HEK293 (cell line): Measurements from ENCODE around the gene SMIM32.

Experiments used
- CTCF ChIA-PET: fragments of 350-600 bp; formaldehyde crosslinking; extraction: SDS; loops from one replicate; lab custom pipeline; 2021; ENCODE audit warnings: antibody characterized with exemption; lab: Yijun Ruan, JAX
- POLR2A ChIA-PET: fragments of 300-600 bp; formaldehyde crosslinking; extraction: SDS; loops from one replicate; lab custom pipeline; 2020; ENCODE audit warnings: antibody characterized with exemption, inconsistent platforms; lab: Yijun Ruan, JAX
- H3K27ac ChIP-seq: fragments of 200-500 bp; sonication (Bioruptor generic); 2 replicates; pipeline ENCODE4 v1.5.1; 2014; ENCODE audit warnings: low read depth, low read length, control low read depth, inconsistent platforms; ENCODE audit errors: extremely low read depth
- H3K36me3 ChIP-seq, 2 experiments: fragments of 200-500 bp in 1 of 2; sonication (Bioruptor generic) in 1 of 2; 1 replicate in 1 of 2; 2 replicates in 1 of 2; pipeline ENCODE4 v1.5.1; 2014 to 2017; ENCODE audit warnings: inconsistent platforms in 2 of 2, low read length in 2 of 2; ENCODE audit not compliant: control insufficient read depth in 2 of 2, insufficient read depth in 1 of 2
- H3K4me1 ChIP-seq: fragments of 200-500 bp; sonication (Bioruptor generic); 2 replicates; pipeline ENCODE4 v1.5.1; 2014; ENCODE audit warnings: mild to moderate bottlenecking, low read length, inconsistent platforms; ENCODE audit not compliant: control insufficient read depth, insufficient read depth
- H3K4me3 ChIP-seq: 2 replicates; pipeline ENCODE4 v1.5.1; 2011; ENCODE audit warnings: low read depth, mild to moderate bottlenecking, control low read depth, low read length, moderate library complexity
- H3K9me3 ChIP-seq: fragments of 200-500 bp; sonication (Bioruptor generic); 2 replicates; pipeline ENCODE4 v1.5.1; 2014; ENCODE audit warnings: low read depth, low read length, inconsistent platforms; ENCODE audit not compliant: control insufficient read depth, insufficient read depth
- FEZF1 ChIP-seq: fragments of 450-650 bp; formaldehyde crosslinking; IDR thresholded peaks from 2 replicates; pipeline ENCODE4 v1.5.1; 2016; ENCODE audit warnings: missing biosample characterization, missing genetic modification characterization
- GLI2 ChIP-seq: fragments of 450-650 bp; formaldehyde crosslinking; IDR thresholded peaks from 2 replicates; pipeline ENCODE4; 2017; ENCODE audit warnings: missing biosample characterization, missing genetic modification characterization, low read depth, borderline replicate concordance
- GLIS2 ChIP-seq: fragments of 450-650 bp; formaldehyde crosslinking; IDR thresholded peaks from 2 replicates; pipeline ENCODE4 v1.5.1; 2016; ENCODE audit warnings: missing biosample characterization, missing genetic modification characterization
- HOXD13 ChIP-seq: sonication (generic); formaldehyde crosslinking; IDR thresholded peaks from 2 replicates; pipeline ENCODE4 v1.8.0; 2022; ENCODE audit warnings: missing genetic modification reagents, borderline replicate concordance
- KLF8 ChIP-seq: fragments of 450-650 bp; formaldehyde crosslinking; IDR thresholded peaks from 2 replicates; pipeline ENCODE4 v1.5.1; 2016; ENCODE audit warnings: missing biosample characterization, missing genetic modification characterization
- PRDM1 ChIP-seq: fragments of 450-650 bp; formaldehyde crosslinking; IDR thresholded peaks from 2 replicates; pipeline ENCODE4; 2016; ENCODE audit warnings: missing biosample characterization, missing genetic modification characterization
- SCRT1 ChIP-seq: fragments of 450-650 bp; formaldehyde crosslinking; IDR thresholded peaks from 2 replicates; pipeline ENCODE4 v1.5.1; 2016; ENCODE audit warnings: missing biosample characterization, missing genetic modification characterization, borderline replicate concordance
- SCRT2 ChIP-seq: fragments of 450-650 bp; formaldehyde crosslinking; IDR thresholded peaks from 2 replicates; pipeline ENCODE4 v1.5.1; 2016; ENCODE audit warnings: missing biosample characterization, missing genetic modification characterization
- TCF7L2 ChIP-seq: IDR thresholded peaks from 2 replicates; pipeline ENCODE4 v1.6.1; 2011; ENCODE audit warnings: low read depth, mild to moderate bottlenecking, inconsistent platforms, low read length, moderate library complexity, borderline replicate concordance
- YY2 ChIP-seq: fragments of 450-650 bp; formaldehyde crosslinking; IDR thresholded peaks from 2 replicates; pipeline ENCODE4 v1.5.1; 2016; ENCODE audit warnings: missing biosample characterization, missing genetic modification characterization
- ZFP37 ChIP-seq: fragments of 450-650 bp; formaldehyde crosslinking; IDR thresholded peaks from 2 replicates; pipeline ENCODE4 v1.5.1; 2016; ENCODE audit warnings: missing biosample characterization, missing genetic modification characterization
- ZNF114 ChIP-seq: fragments of 450-650 bp; formaldehyde crosslinking; IDR thresholded peaks from 2 replicates; pipeline ENCODE4 v1.5.0; 2017; ENCODE audit warnings: missing biosample characterization, missing genetic modification characterization
- ZNF157 ChIP-seq: fragments of 450-650 bp; formaldehyde crosslinking; IDR thresholded peaks from 2 replicates; pipeline ENCODE4 v1.5.1; 2016; ENCODE audit warnings: missing biosample characterization, missing genetic modification characterization
- ZNF174 ChIP-seq: fragments of 450-650 bp; formaldehyde crosslinking; IDR thresholded peaks from 2 replicates; pipeline ENCODE4 v1.5.0; 2017; ENCODE audit warnings: missing biosample characterization, mild to moderate bottlenecking, missing genetic modification characterization
- ZNF18 ChIP-seq: fragments of 450-650 bp; formaldehyde crosslinking; IDR thresholded peaks from 2 replicates; pipeline ENCODE4 v1.5.1; 2016; ENCODE audit warnings: missing biosample characterization, missing genetic modification characterization
- ZNF544 ChIP-seq: fragments of 450-650 bp; formaldehyde crosslinking; IDR thresholded peaks from 2 replicates; pipeline ENCODE4 v1.5.0; 2017; ENCODE audit warnings: missing biosample characterization, missing genetic modification characterization
- ZNF596 ChIP-seq: fragments of 450-650 bp; IDR thresholded peaks from 2 replicates; pipeline ENCODE4 v1.5.0; 2018; ENCODE audit warnings: missing biosample characterization, mild to moderate bottlenecking, missing genetic modification characterization, moderate library complexity
- ZNF600 ChIP-seq: fragments of 450-650 bp; formaldehyde crosslinking; IDR thresholded peaks from 2 replicates; pipeline ENCODE4 v1.5.1; 2016; ENCODE audit warnings: missing biosample characterization, missing genetic modification characterization
- ZNF626 ChIP-seq: fragments of 450-650 bp; sonication (Bioruptor Pico); formaldehyde crosslinking; IDR thresholded peaks from 2 replicates; pipeline ENCODE4 v1.5.1; 2018; ENCODE audit warnings: missing biosample characterization, missing genetic modification characterization, inconsistent platforms
- ZNF629 ChIP-seq: fragments of 450-650 bp; formaldehyde crosslinking; IDR thresholded peaks from 2 replicates; pipeline ENCODE4 v1.5.1; 2017; ENCODE audit warnings: missing biosample characterization, missing genetic modification characterization
- ZNF664 ChIP-seq: fragments of 450-650 bp; formaldehyde crosslinking; IDR thresholded peaks from 2 replicates; pipeline ENCODE4 v1.5.1; 2016; ENCODE audit warnings: missing biosample characterization, missing genetic modification characterization
- TF ChIP-seq, protein P1 (sequence below): fragments of 450-650 bp; formaldehyde crosslinking; IDR thresholded peaks from 2 replicates; pipeline ENCODE4 v1.5.1; 2016; ENCODE audit warnings: missing biosample characterization, missing genetic modification characterization, low read depth
- TF ChIP-seq, protein P2 (sequence below): fragments of 450-650 bp; formaldehyde crosslinking; IDR thresholded peaks from 2 replicates; pipeline ENCODE4 v1.5.1; 2016; ENCODE audit warnings: missing biosample characterization, missing genetic modification characterization

The SMIM32 gene

GRCh38 chr5:136153581-136154236, 39.3 kb downstream of the SMIM32 start (continued):
- TF ChIP-seq, protein P1, sequence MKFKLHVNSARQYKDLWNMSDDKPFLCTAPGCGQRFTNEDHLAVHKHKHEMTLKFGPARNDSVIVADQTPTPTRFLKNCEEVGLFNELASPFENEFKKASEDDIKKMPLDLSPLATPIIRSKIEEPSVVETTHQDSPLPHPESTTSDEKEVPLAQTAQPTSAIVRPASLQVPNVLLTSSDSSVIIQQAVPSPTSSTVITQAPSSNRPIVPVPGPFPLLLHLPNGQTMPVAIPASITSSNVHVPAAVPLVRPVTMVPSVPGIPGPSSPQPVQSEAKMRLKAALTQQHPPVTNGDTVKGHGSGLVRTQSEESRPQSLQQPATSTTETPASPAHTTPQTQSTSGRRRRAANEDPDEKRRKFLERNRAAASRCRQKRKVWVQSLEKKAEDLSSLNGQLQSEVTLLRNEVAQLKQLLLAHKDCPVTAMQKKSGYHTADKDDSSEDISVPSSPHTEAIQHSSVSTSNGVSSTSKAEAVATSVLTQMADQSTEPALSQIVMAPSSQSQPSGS (tag by site-specific recombination) = no peak
- TF ChIP-seq, all 188 proteins: peak for 0

DNA sequence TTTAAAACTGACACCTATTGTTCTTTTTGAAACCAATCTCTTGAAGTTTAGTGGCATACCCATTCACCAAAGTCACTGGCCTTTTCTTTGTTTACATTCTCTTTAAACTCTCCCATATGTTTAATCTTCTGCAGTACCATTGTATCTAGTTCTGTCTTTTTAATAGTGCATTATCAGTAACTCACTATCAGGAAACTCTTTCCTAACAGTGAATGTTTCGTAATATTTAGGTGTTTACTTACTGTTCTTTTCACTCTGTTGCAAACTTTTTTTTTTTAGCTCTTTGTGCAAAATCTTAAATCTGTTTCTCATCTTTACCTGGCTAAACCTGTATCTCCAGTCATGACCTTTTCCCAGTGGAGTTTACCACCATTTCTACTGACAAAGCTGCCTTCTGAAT, 43.1 kb downstream of the SMIM32 start:
- peaks cover 16 to 33% of the 10 kb centered on the region in 2 experiments for H3K36me3 ChIP-seq
- TF ChIP-seq FEZF1 (peak; percentile 30; the same call in 1 of the 2 replicates), PRDM1 (tag by site-specific recombination) (peak; percentile 67), HOXD13 (CRISPR knock-in tag) (no peak)
- TF ChIP-seq, protein P2, sequence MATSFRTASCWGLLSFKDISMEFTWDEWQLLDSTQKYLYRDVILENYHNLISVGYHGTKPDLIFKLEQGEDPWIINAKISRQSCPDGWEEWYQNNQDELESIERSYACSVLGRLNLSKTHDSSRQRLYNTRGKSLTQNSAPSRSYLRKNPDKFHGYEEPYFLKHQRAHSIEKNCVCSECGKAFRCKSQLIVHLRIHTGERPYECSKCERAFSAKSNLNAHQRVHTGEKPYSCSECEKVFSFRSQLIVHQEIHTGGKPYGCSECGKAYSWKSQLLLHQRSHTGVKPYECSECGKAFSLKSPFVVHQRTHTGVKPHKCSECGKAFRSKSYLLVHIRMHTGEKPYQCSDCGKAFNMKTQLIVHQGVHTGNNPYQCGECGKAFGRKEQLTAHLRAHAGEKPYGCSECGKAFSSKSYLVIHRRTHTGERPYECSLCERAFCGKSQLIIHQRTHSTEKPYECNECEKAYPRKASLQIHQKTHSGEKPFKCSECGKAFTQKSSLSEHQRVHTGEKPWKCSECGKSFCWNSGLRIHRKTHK (tag by site-specific recombination) = no peak
- no peak overlapping the region for H3K4me3 ChIP-seq
- ChIA-PET CTCF (interaction anchor here (0.6 kb wide), 1 partner anchor 65 kb away, joined by 3 read pairs; no protein-coding TSS in a partner anchor), POLR2A (interaction anchor here (0.6 kb wide), 1 partner anchor 150 kb away, joined by 3 read pairs; no protein-coding TSS in a partner anchor)
- no peaks in the 10 kb centered on the region for H3K9me3 ChIP-seq
- no peak overlapping the region for H3K27ac ChIP-seq
- H3K4me1 ChIP-seq = peaks cover 35% of the 10 kb centered on the region

GRCh38 chr5:136147632-136148031, 45.3 kb downstream of the SMIM32 start:
- CTCF ChIA-PET = interaction anchor here (0.6 to 2.2 kb wide), 4 partner anchors 10 to 582 kb away, joined by 3 to 9 read pairs (median 5); no protein-coding TSS in a partner anchor
- Histone ChIP-seq H3K27ac (no peak overlapping the region), H3K4me3 (no peak overlapping the region), H3K36me3 (peaks cover 0 to 12% of the 10 kb centered on the region in 2 experiments; a peak in 1 of 3 replicates), H3K4me1 (peaks cover 53% of the 10 kb centered on the region)
- TF ChIP-seq GLI2 (tag by site-specific recombination) (no peak), TCF7L2 (no peak), GLIS2 (tag by site-specific recombination) (no peak), ZNF629 (no peak), SCRT2 (peak; percentile 89), ZNF600 (tag by site-specific recombination) (0 out of 2 replicates have a peak, but pooled peaks have one; percentile 2), ZFP37 (no peak), ZNF157 (tag by site-specific recombination) (no peak), ZNF664 (tag by site-specific recombination) (no peak), SCRT1 (tag by site-specific recombination) (peak; percentile 71; the same call in 1 of the 2 replicates), ZNF626 (tag by site-specific recombination) (no peak)
- TF ChIP-seq, all 188 proteins: peak for 3
- H3K9me3 ChIP-seq = no peaks in the 10 kb centered on the region
- POLR2A ChIA-PET = no interaction called here

DNA sequence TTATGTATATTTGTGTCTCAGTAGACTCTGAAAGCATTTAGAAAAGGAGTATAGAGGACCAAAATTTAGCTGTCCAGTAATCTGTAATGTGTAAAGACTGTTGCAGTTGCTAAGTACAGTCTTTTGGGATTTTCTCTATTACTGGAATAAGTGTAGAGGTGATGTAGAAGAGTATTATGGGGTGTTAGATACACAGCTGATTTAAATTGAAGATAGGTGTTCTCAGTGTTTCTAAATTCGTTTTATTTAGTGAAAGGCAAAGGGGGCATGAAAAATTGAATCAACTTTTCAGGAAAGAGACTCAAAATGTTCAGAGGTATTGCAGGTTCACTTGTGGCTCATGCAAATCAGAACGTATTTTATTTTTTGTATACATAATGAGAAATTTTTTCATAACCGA, 46.8 kb downstream of the SMIM32 start:
- ChIA-PET POLR2A (no interaction called here), CTCF (interaction anchor here (1.0 to 2.0 kb wide), 4 partner anchors 10 to 28 kb away, joined by 3 to 5 read pairs (median 4); no protein-coding TSS in a partner anchor)
- H3K9me3 ChIP-seq = no peaks in the 10 kb centered on the region
- H3K36me3 ChIP-seq = no peaks in the 10 kb centered on the region
- H3K4me1 ChIP-seq = peaks cover 62% of the 10 kb centered on the region
- TF ChIP-seq KLF8 (tag by site-specific recombination) (no peak), YY2 (tag by site-specific recombination) (no peak), ZNF544 (tag by site-specific recombination) (no peak), ZNF174 (tag by site-specific recombination) (no peak), ZNF114 (tag by site-specific recombination) (no peak), ZFP37 (peak; percentile 97), ZNF596 (tag by site-specific recombination) (no peak), ZNF18 (tag by site-specific recombination) (no peak)
- TF ChIP-seq, all 188 proteins: peak for 1
- H3K27ac ChIP-seq = no peak overlapping the region
- no peak overlapping the region for H3K4me3 ChIP-seq
